Esophagus muscularis mucosa (tissue), 3 donors: Measurements from ENCODE around the gene SULF2.

ENCODE experiments used
- POLR2AphosphoS5 ChIP-seq, 2 donors: sonication (generic); formaldehyde crosslinking; IDR thresholded peaks; one replicate each; pipeline ENCODE4 v1.6.1; 2017; ENCODE audit warnings: antibody characterized with exemption in 2 of 2
- TF ChIP-seq, protein P1 (sequence below), 3 experiments: fragments of 200-600 bp in 2 of 3; fragments of 450-650 bp in 1 of 3; sonication (generic) in 2 of 3; IDR thresholded peaks; one replicate each; pipeline ENCODE4 v1.5.1; 2017 to 2019; ENCODE audit warnings: antibody characterized with exemption in 3 of 3, mild to moderate bottlenecking in 2 of 3, moderate library complexity in 1 of 3

DNA sequence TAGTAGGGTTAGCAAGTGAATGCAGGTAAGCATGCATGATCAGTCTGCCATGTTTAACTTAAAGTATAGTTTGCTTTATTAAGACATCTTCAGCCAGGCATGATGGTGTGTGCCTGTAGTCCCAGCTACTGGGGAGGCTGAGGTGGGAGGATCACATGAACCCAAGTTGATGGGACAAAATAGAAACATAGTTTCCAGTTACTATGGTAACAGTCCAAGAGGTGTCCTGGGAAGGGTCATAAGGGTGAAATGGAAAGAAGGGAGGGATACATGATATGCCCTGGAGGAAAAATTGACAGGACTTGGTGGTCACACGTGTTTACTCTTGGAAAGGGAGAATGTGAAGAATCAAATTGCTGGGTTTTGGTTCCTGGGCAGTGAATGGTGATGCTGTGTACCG, 139.6 kb downstream of the SULF2 start:
- TF ChIP-seq, protein P1, sequence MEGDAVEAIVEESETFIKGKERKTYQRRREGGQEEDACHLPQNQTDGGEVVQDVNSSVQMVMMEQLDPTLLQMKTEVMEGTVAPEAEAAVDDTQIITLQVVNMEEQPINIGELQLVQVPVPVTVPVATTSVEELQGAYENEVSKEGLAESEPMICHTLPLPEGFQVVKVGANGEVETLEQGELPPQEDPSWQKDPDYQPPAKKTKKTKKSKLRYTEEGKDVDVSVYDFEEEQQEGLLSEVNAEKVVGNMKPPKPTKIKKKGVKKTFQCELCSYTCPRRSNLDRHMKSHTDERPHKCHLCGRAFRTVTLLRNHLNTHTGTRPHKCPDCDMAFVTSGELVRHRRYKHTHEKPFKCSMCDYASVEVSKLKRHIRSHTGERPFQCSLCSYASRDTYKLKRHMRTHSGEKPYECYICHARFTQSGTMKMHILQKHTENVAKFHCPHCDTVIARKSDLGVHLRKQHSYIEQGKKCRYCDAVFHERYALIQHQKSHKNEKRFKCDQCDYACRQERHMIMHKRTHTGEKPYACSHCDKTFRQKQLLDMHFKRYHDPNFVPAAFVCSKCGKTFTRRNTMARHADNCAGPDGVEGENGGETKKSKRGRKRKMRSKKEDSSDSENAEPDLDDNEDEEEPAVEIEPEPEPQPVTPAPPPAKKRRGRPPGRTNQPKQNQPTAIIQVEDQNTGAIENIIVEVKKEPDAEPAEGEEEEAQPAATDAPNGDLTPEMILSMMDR (IDR thresholded peaks at IDR 0.05): no peak
- no peak for TF ChIP-seq POLR2AphosphoS5 (IDR thresholded peaks at IDR 0.05)
